Measurements from ENCODE around the gene NHERF1. TPM values are rescaled to one million over a fixed set of nuclear protein-coding genes. Genes with fewer than 3 reads are reported as not detected.

The NHERF1 gene
- polyA plus RNA-seq, 1 donor (not counting 4 experiments of a cell fraction or from before 2014, with no cell fraction given) = 45.6 TPM

- no peak overlapping the region for H3K9ac ChIP-seq (ENCODE audit: control insufficient read depth, extremely low read depth, insufficient read depth, low read length)
- dilution Hi-C loops (cut with MboI; ENCODE audit: extremely low pct_ligation_motif_present, low sequenced_read_pairs) = no loop called here
- H4K20me1 ChIP-seq (ENCODE audit: control insufficient read depth, extremely low read depth, insufficient read depth, low read length) = no peaks in the 10 kb centered on the region
- FAIRE-seq (no peak), DNase-seq (ENCODE audit: low read depth, low spot score) (no peak)
- no peaks in the 10 kb centered on the region for H3K9me1 ChIP-seq (ENCODE audit: control insufficient read depth, extremely low read depth, insufficient read depth, low read length)
- H3K36me3 ChIP-seq (ENCODE audit: control insufficient read depth in 2 of 2, extremely low read depth in 1 of 2, insufficient read depth in 2 of 2, low read length in 2 of 2) = peaks cover 17 to 42% of the 10 kb centered on the region in 2 experiments
- no peak for TF ChIP-seq CTCF (optimal IDR thresholded peaks at IDR 0.05 in 1 of 3, IDR thresholded peaks at IDR 0.05 in 1 of 3, conservative IDR thresholded peaks at IDR 0.05 in 1 of 3; ENCODE audit: extremely low read depth in 1 of 3, insufficient read depth in 2 of 3, low read length in 3 of 3)
- no peak for TF ChIP-seq EZH2 (IDR thresholded peaks at IDR 0.05; ENCODE audit: low read length)
- H3K4me2 ChIP-seq (ENCODE audit: control insufficient read depth, extremely low read depth, insufficient read depth, low read depth, low read length) = no peak overlapping the region
- no peaks in the 10 kb centered on the region for H3K9me3 ChIP-seq (ENCODE audit: control insufficient read depth, low read depth, low read length)
- H3K79me2 ChIP-seq (ENCODE audit: control insufficient read depth, insufficient read depth, low read length) = no peaks in the 10 kb centered on the region
- H3K27ac ChIP-seq (ENCODE audit: control insufficient read depth, insufficient read depth, low read length) = no peak overlapping the region
- H3K4me1 ChIP-seq (ENCODE audit: control insufficient read depth, extremely low read depth, insufficient read depth, low read length) = peaks cover 9% of the 10 kb centered on the region
- no peak overlapping the region for H3K4me3 ChIP-seq (ENCODE audit: control insufficient read depth in 2 of 3, extremely low read depth in 1 of 3, insufficient read depth in 2 of 3, low read depth in 1 of 3, low read length in 3 of 3)
- no peaks in the 10 kb centered on the region for H3K27me3 ChIP-seq (ENCODE audit: control insufficient read depth, extremely low read depth, insufficient read depth, low read length)
- H2AFZ ChIP-seq (ENCODE audit: control insufficient read depth, low read length) = no peak overlapping the region
Observed at GRCh38 chr17:74795327-74796020, 47.0 kb downstream of the NHERF1 start.

- peaks cover 17 to 43% of the 10 kb centered on the region in 2 experiments for H3K36me3 ChIP-seq (ENCODE audit: control insufficient read depth in 2 of 2, extremely low read depth in 1 of 2, insufficient read depth in 2 of 2, low read length in 2 of 2)
- H3K4me2 ChIP-seq (ENCODE audit: control insufficient read depth, extremely low read depth, insufficient read depth, low read depth, low read length) = no peak overlapping the region
- TF ChIP-seq EZH2 (IDR thresholded peaks at IDR 0.05; ENCODE audit: low read length) (no peak), CTCF (optimal IDR thresholded peaks at IDR 0.05 in 1 of 3, IDR thresholded peaks at IDR 0.05 in 1 of 3, conservative IDR thresholded peaks at IDR 0.05 in 1 of 3; ENCODE audit: extremely low read depth in 1 of 3, insufficient read depth in 2 of 3, low read length in 3 of 3) (no peak)
- H3K27ac ChIP-seq (ENCODE audit: control insufficient read depth, insufficient read depth, low read length) = no peak overlapping the region
- H3K4me1 ChIP-seq (ENCODE audit: control insufficient read depth, extremely low read depth, insufficient read depth, low read length) = peaks cover 1% of the 10 kb centered on the region
- dilution Hi-C loops (cut with MboI; ENCODE audit: extremely low pct_ligation_motif_present, low sequenced_read_pairs) = no loop called here
- DNase-seq (ENCODE audit: low read depth, low spot score) = no peak
- no peak overlapping the region for H2AFZ ChIP-seq (ENCODE audit: control insufficient read depth, low read length)
- no peaks in the 10 kb centered on the region for H3K9me1 ChIP-seq (ENCODE audit: control insufficient read depth, extremely low read depth, insufficient read depth, low read length)
- no peaks in the 10 kb centered on the region for H3K27me3 ChIP-seq (ENCODE audit: control insufficient read depth, extremely low read depth, insufficient read depth, low read length)
- no peaks in the 10 kb centered on the region for H4K20me1 ChIP-seq (ENCODE audit: control insufficient read depth, extremely low read depth, insufficient read depth, low read length)
- FAIRE-seq = no peak
- H3K9me3 ChIP-seq (ENCODE audit: control insufficient read depth, low read depth, low read length) = no peaks in the 10 kb centered on the region
- H3K9ac ChIP-seq (ENCODE audit: control insufficient read depth, extremely low read depth, insufficient read depth, low read length) = no peak overlapping the region
- no peak overlapping the region for H3K4me3 ChIP-seq (ENCODE audit: control insufficient read depth in 2 of 3, extremely low read depth in 1 of 3, insufficient read depth in 2 of 3, low read depth in 1 of 3, low read length in 3 of 3)
- H3K79me2 ChIP-seq (ENCODE audit: control insufficient read depth, insufficient read depth, low read length) = no peaks in the 10 kb centered on the region
Observed at GRCh38 chr17:74796211-74796610, 47.8 kb downstream of the NHERF1 start.
